Body of pancreas (tissue), 4 donors: ENCODE measurements around the gene BUB3.

ENCODE experiments used
- CTCF ChIP-seq, 7 experiments: fragments of 450-650 bp in 4 of 7; fragments of 200-600 bp in 3 of 7; sonication (generic) in 3 of 7; IDR thresholded peaks; one replicate each; pipeline ENCODE4 v1.5.1; 2016 to 2019; ENCODE audit warnings: antibody characterized with exemption in 7 of 7
- POLR2A ChIP-seq, 3 donors: fragments of 450-650 bp; IDR thresholded peaks; one replicate each; pipeline ENCODE4 v1.6.1; 2016; ENCODE audit warnings: antibody characterized with exemption in 3 of 3, mild to moderate bottlenecking in 2 of 3

- TF ChIP-seq CTCF (IDR thresholded peaks at IDR 0.05) (no peak), POLR2A (IDR thresholded peaks at IDR 0.05) (no peak)
Measured at GRCh38 chr10:123187781-123188180, 33.6 kb downstream of the BUB3 start.
